DMS114 treated with DMSO at 0.1 percent for 48 hours (cell line): ENCODE data around the gene BUB1.
"Not testable (repeated sequence)": the region's sequence is repeated elsewhere in the genome, so short reads cannot be mapped to it uniquely, and the experiment has no call there.

Experiments
- DNase-seq: peaks from one replicate; lab custom pipeline; 2025; ENCODE audit not compliant: unreplicated experiment; lab: John Stamatoyannopoulos, UW

Gene BUB1

GRCh38 chr2:110605057-110605456, 72.8 kb downstream of the BUB1 start:
- DNase-seq: not testable (repeated sequence)

- DNase-seq: not testable (repeated sequence)
Measured at GRCh38 chr2:110603917-110604591, 73.8 kb downstream of the BUB1 start.

- not testable (repeated sequence) for DNase-seq
Measured at GRCh38 chr2:110602139-110602538, 75.7 kb downstream of the BUB1 start.

DNA sequence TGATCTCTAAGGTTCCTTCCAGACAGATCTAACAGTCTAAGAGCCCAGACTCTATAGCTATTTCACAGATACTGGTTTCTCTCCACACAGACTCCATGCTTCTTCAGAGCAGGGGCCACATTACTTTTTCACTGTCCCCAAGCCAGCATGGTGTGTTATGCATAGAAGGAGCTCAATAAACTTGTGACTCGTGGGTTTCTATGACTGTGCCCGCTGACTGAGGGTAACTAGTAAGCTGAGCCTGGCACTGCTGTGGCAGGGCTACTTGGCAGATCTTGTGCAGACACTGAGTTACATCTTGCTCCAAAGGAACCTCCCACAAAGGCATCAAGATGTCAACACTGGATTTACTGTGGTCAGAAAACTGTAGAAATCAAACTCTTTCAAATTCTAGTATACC, 85.9 kb downstream of the BUB1 start:
- not testable (repeated sequence) for DNase-seq

DNA sequence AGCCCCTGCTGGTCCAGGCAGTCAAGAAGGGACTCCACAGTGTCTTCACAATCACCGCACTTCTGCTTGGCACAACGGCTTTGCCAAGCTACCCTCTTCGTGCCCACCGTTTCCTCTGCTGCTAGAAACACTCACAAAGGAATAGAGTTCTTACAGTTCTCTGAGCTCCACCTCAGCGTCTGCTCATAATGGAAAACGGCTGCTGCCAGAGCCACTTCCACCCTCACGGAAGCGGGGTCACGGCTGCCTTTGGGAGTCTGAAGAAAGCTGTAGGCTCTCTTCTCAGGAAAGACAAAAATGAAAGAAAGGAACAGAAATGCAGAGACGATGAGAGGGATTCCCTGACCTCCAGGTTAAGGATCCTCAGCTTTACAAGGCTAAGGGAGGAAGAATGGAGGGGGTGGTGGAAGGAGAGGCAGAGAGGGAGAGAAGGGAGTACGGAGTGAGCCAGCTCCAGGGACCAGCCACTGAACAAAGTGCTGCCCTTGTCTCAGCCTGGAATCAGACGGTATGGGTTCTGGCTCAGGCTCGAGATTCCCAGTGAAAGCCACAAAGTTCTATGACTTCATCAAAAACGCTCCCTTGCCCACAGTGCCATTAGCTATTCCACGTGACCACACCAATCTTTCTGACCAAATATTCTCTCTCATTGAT, 88.1 kb downstream of the BUB1 start:
- DNase-seq: not testable (repeated sequence)

GRCh38 chr2:110588520-110588919, 89.3 kb downstream of the BUB1 start:
- DNase-seq: not testable (repeated sequence)
